Brain microvascular endothelial cell (primary cell): ENCODE measurements around the gene CPSF3.

Source experiments
- DNase-seq: peaks from one replicate; pipeline ENCODE4 v3.0.0-alpha.2; 2020
- H3K27ac ChIP-seq: fragments of 250-450 bp; sonication (Bioruptor Pico); 2 replicates; pipeline ENCODE4 v1.5.1; 2020; ENCODE audit warnings: mild to moderate bottlenecking, moderate library complexity
- H3K27me3 ChIP-seq: fragments of 250-450 bp; sonication (Bioruptor Pico); replicated peaks from 2 replicates; pipeline ENCODE4 v1.5.1; 2020; ENCODE audit warnings: mild to moderate bottlenecking
- H3K36me3 ChIP-seq: fragments of 250-450 bp; sonication (Bioruptor Pico); replicated peaks from 2 replicates; pipeline ENCODE4 v1.5.1; 2020; ENCODE audit warnings: mild to moderate bottlenecking
- H3K4me3 ChIP-seq: 2 replicates; pipeline ENCODE4 v1.5.1; 2011; ENCODE audit warnings: low read depth, mild to moderate bottlenecking, control low read depth, low read length, moderate library complexity
- CTCF ChIP-seq: IDR thresholded peaks from 2 replicates; pipeline ENCODE4 v1.5.1; 2011; ENCODE audit warnings: low read depth, mild to moderate bottlenecking, moderate library complexity, low read length, control low read depth, inconsistent platforms; ENCODE audit errors: missing control alignments
- in situ Hi-C: cut with HindIII; loops from 2 replicates; pipeline ENCODE4 v1.10.0; 2017; ENCODE audit warnings: low sequenced_read_pairs, low pct_ligation_motif_present

Gene CPSF3

DNA sequence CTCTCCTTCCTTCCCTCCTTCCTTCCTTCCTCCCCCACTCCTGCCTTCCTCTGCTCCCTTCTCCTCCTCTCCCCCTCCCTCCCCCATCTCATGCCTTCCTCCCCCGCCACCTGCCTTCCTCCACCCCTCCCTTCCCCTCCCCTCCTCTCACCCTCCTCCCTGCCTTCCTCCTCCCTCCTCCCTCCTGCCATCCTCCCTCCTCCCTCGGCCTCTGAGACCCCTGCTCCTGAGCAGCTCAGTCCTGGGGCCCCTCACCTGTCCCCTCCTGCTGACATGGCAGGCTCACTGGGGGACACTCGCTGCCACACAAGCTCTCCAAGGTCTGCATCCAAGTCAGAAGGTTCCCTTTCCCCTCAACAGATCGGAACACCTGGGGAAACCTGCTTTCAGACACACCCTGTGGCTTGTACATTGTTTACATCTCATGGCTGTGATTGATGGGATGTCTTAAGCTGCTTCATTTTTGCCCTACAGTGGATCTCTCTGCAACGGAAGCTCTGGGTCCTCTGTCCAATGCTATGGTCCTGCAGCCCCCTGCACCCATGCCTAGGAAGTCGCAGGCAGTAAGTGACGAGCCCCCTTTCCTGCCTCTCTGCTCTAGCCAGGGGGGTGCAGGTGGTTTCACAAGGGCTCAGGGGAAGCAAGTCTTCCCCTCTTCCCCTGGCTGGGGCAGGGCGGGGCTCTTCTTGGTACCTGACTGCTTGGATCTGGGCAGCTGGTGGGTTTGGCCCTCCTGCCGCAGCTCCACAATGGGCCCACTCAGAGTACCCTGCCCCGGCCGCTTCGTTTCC is 23.0 kb upstream of the CPSF3 start:
- H3K27me3 ChIP-seq = no peaks in the 10 kb centered on the region
- no peak for DNase-seq
- no peak for TF ChIP-seq CTCF
- peaks cover 45% of the 10 kb centered on the region for H3K36me3 ChIP-seq
- no peak overlapping the region for H3K27ac ChIP-seq
- in situ Hi-C loops = no loop called here
- H3K4me3 ChIP-seq = no peak overlapping the region

DNA sequence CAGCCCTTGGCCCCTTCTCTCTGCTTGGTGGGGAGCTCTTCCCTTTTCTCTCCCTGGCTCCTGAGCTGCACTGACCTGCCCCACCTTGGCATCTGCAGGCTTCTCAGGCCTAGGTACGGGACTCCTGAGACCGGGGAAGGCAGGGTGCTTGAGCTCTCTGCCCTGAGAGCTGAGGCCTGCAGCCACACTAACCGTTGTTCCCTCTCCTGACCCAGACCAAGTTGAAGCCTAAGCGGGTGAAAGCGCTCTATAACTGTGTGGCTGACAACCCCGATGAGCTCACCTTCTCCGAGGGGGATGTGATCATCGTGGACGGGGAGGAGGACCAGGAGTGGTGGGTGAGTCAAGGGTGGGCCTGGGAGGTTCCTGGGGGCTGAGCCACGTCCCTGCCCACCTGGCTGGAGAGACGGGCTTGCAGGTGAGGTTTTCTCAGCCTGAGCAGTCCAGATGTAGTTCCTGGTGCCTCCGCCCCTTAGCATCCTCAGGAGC is 22.4 kb upstream of the CPSF3 start:
- H3K27ac ChIP-seq = no peak overlapping the region
- no peak for TF ChIP-seq CTCF
- no peak overlapping the region for H3K4me3 ChIP-seq
- no peak for DNase-seq
- H3K36me3 ChIP-seq = peaks cover 45% of the 10 kb centered on the region
- no peaks in the 10 kb centered on the region for H3K27me3 ChIP-seq
- in situ Hi-C loops = no loop called here

GRCh38 chr2:9401646-9402371 is 21.6 kb upstream of the CPSF3 start:
- no peak overlapping the region for H3K4me3 ChIP-seq
- in situ Hi-C loops = no loop called here
- DNase-seq = no peak
- no peaks in the 10 kb centered on the region for H3K27me3 ChIP-seq
- H3K27ac ChIP-seq = no peak overlapping the region
- peaks cover 49% of the 10 kb centered on the region for H3K36me3 ChIP-seq
- TF ChIP-seq CTCF = no peak

GRCh38 chr2:9403924-9404323 is 19.5 kb upstream of the CPSF3 start:
- H3K4me3 ChIP-seq = no peak overlapping the region
- no peak for TF ChIP-seq CTCF
- peak; percentile 37 for DNase-seq
- in situ Hi-C loops = no loop called here
- H3K27ac ChIP-seq = no peak overlapping the region
- peaks cover 62% of the 10 kb centered on the region for H3K36me3 ChIP-seq
- no peaks in the 10 kb centered on the region for H3K27me3 ChIP-seq

GRCh38 chr2:9404451-9404850 is 19.0 kb upstream of the CPSF3 start:
- no peaks in the 10 kb centered on the region for H3K27me3 ChIP-seq
- peaks cover 61% of the 10 kb centered on the region for H3K36me3 ChIP-seq
- no peak for TF ChIP-seq CTCF
- H3K27ac ChIP-seq = no peak overlapping the region
- in situ Hi-C loops = no loop called here
- H3K4me3 ChIP-seq = no peak overlapping the region
- no peak for DNase-seq
